HEK293 (cell line): Measurements from ENCODE around the gene ARID1A.

ENCODE experiments used
- AEBP2 ChIP-seq: fragments of 450-650 bp; formaldehyde crosslinking; IDR thresholded peaks from 2 replicates; pipeline ENCODE4 v1.5.1; 2016; ENCODE audit warnings: missing biosample characterization, missing genetic modification characterization, borderline replicate concordance
- ATF2 ChIP-seq: fragments of 450-650 bp; formaldehyde crosslinking; IDR thresholded peaks from 2 replicates; pipeline ENCODE4 v1.5.1; 2016; ENCODE audit warnings: missing biosample characterization, missing genetic modification characterization, low read depth
- GLIS1 ChIP-seq: fragments of 450-650 bp; formaldehyde crosslinking; IDR thresholded peaks from 2 replicates; pipeline ENCODE4 v1.5.1; 2016; ENCODE audit warnings: missing biosample characterization, missing genetic modification characterization
- IKZF3 ChIP-seq: fragments of 450-650 bp; IDR thresholded peaks from 2 replicates; pipeline ENCODE4 v1.5.0; 2018; ENCODE audit warnings: missing biosample characterization, mild to moderate bottlenecking, missing genetic modification characterization, moderate library complexity
- KLF10 ChIP-seq: fragments of 450-650 bp; IDR thresholded peaks from 2 replicates; pipeline ENCODE4 v1.5.1; 2018; ENCODE audit warnings: missing biosample characterization, mild to moderate bottlenecking, missing genetic modification characterization
- KLF16 ChIP-seq: fragments of 450-650 bp; formaldehyde crosslinking; IDR thresholded peaks from 2 replicates; pipeline ENCODE4 v1.5.1; 2017; ENCODE audit warnings: missing biosample characterization, missing genetic modification characterization
- KLF7 ChIP-seq: fragments of 450-650 bp; formaldehyde crosslinking; IDR thresholded peaks from 2 replicates; pipeline ENCODE4 v1.5.1; 2016; ENCODE audit warnings: missing biosample characterization, missing genetic modification characterization, borderline replicate concordance
- PRDM2 ChIP-seq: fragments of 450-650 bp; formaldehyde crosslinking; IDR thresholded peaks from 2 replicates; pipeline ENCODE4 v1.5.1; 2016; ENCODE audit warnings: missing biosample characterization, missing genetic modification characterization, borderline replicate concordance
- SCRT2 ChIP-seq: fragments of 450-650 bp; formaldehyde crosslinking; IDR thresholded peaks from 2 replicates; pipeline ENCODE4 v1.5.1; 2016; ENCODE audit warnings: missing biosample characterization, missing genetic modification characterization
- TRIM28 ChIP-seq: IDR thresholded peaks from 2 replicates; pipeline ENCODE4 v1.6.1; 2011; ENCODE audit warnings: low read length, control low read depth, borderline replicate concordance
- ZBTB48 ChIP-seq: fragments of 450-650 bp; formaldehyde crosslinking; IDR thresholded peaks from 2 replicates; pipeline ENCODE4 v1.5.1; 2016; ENCODE audit warnings: missing biosample characterization, missing genetic modification characterization
- ZNF121 ChIP-seq: fragments of 450-650 bp; formaldehyde crosslinking; IDR thresholded peaks from 2 replicates; pipeline ENCODE4 v1.5.1; 2016; ENCODE audit warnings: missing biosample characterization, missing genetic modification characterization
- ZNF133 ChIP-seq: fragments of 450-650 bp; formaldehyde crosslinking; IDR thresholded peaks from 2 replicates; pipeline ENCODE4 v1.5.1; 2016; ENCODE audit warnings: missing biosample characterization, missing genetic modification characterization
- ZNF175 ChIP-seq: fragments of 450-650 bp; formaldehyde crosslinking; IDR thresholded peaks from 2 replicates; pipeline ENCODE4 v1.5.1; 2016; ENCODE audit warnings: missing biosample characterization, missing genetic modification characterization
- ZNF221 ChIP-seq: fragments of 450-650 bp; formaldehyde crosslinking; IDR thresholded peaks from 2 replicates; pipeline ENCODE4 v1.5.1; 2017; ENCODE audit warnings: missing biosample characterization, missing genetic modification characterization, borderline replicate concordance
- ZNF24 ChIP-seq: fragments of 450-650 bp; formaldehyde crosslinking; IDR thresholded peaks from 2 replicates; pipeline ENCODE4 v1.5.1; 2016; ENCODE audit warnings: missing biosample characterization, missing genetic modification characterization
- ZNF274 ChIP-seq, 2 experiments: fragments of 200-500 bp in 1 of 2; fragments of 450-650 bp in 1 of 2; sonication (Bioruptor generic) in 1 of 2; formaldehyde crosslinking in 1 of 2; IDR thresholded peaks; 2 replicates each; pipeline versions ENCODE4 v1.5.1 to v1.6.1; 2014 to 2016; ENCODE audit warnings: borderline replicate concordance in 1 of 2, inconsistent platforms in 1 of 2, low read length in 1 of 2, missing biosample characterization in 1 of 2, missing genetic modification characterization in 1 of 2
- ZNF292 ChIP-seq: fragments of 450-650 bp; formaldehyde crosslinking; IDR thresholded peaks from 2 replicates; pipeline ENCODE4 v1.5.1; 2016; ENCODE audit warnings: low read depth, missing biosample characterization, missing genetic modification characterization, borderline replicate concordance
- ZNF350 ChIP-seq: fragments of 450-650 bp; formaldehyde crosslinking; IDR thresholded peaks from 2 replicates; pipeline ENCODE4 v1.5.0; 2017; ENCODE audit warnings: missing biosample characterization, mild to moderate bottlenecking, missing genetic modification characterization
- ZNF473 ChIP-seq: fragments of 450-650 bp; formaldehyde crosslinking; IDR thresholded peaks from 2 replicates; pipeline ENCODE4 v1.5.1; 2017; ENCODE audit warnings: missing biosample characterization, missing genetic modification characterization
- ZNF510 ChIP-seq: fragments of 450-650 bp; formaldehyde crosslinking; IDR thresholded peaks from 2 replicates; pipeline ENCODE4 v1.5.1; 2018; ENCODE audit warnings: mild to moderate bottlenecking, missing genetic modification characterization, missing biosample characterization; ENCODE audit not compliant: insufficient replicate concordance
- ZNF521 ChIP-seq: fragments of 450-650 bp; formaldehyde crosslinking; IDR thresholded peaks from 2 replicates; pipeline ENCODE4 v1.5.1; 2017; ENCODE audit warnings: missing biosample characterization, mild to moderate bottlenecking, missing genetic modification characterization
- ZNF530 ChIP-seq: fragments of 450-650 bp; formaldehyde crosslinking; IDR thresholded peaks from 2 replicates; pipeline ENCODE4 v1.5.1; 2016; ENCODE audit warnings: low read depth, missing biosample characterization, missing genetic modification characterization
- ZNF561 ChIP-seq: fragments of 450-650 bp; IDR thresholded peaks from 2 replicates; pipeline ENCODE4 v1.5.1; 2018; ENCODE audit warnings: missing biosample characterization, missing genetic modification characterization, borderline replicate concordance
- ZNF626 ChIP-seq: fragments of 450-650 bp; sonication (Bioruptor Pico); formaldehyde crosslinking; IDR thresholded peaks from 2 replicates; pipeline ENCODE4 v1.5.1; 2018; ENCODE audit warnings: missing biosample characterization, missing genetic modification characterization, inconsistent platforms
- ZNF658 ChIP-seq: fragments of 450-650 bp; formaldehyde crosslinking; IDR thresholded peaks from 2 replicates; pipeline ENCODE4; 2016; ENCODE audit warnings: missing biosample characterization, missing genetic modification characterization
- ZNF776 ChIP-seq: fragments of 450-650 bp; formaldehyde crosslinking; IDR thresholded peaks from 2 replicates; pipeline ENCODE4 v1.5.0; 2017; ENCODE audit warnings: missing biosample characterization, missing genetic modification characterization, borderline replicate concordance
- ZNF777 ChIP-seq: fragments of 450-650 bp; formaldehyde crosslinking; IDR thresholded peaks from 2 replicates; pipeline ENCODE4 v1.5.1; 2017; ENCODE audit warnings: missing biosample characterization, missing genetic modification characterization, borderline replicate concordance
- ZNF791 ChIP-seq: fragments of 450-650 bp; formaldehyde crosslinking; IDR thresholded peaks from 2 replicates; pipeline ENCODE4 v1.5.1; 2016; ENCODE audit warnings: missing biosample characterization, missing genetic modification characterization
- ZNF792 ChIP-seq: fragments of 450-650 bp; formaldehyde crosslinking; IDR thresholded peaks from 2 replicates; pipeline ENCODE4 v1.5.1; 2016; ENCODE audit warnings: missing biosample characterization, missing genetic modification characterization
- ZXDB ChIP-seq: fragments of 450-650 bp; formaldehyde crosslinking; IDR thresholded peaks from 2 replicates; pipeline ENCODE4 v1.5.1; 2016; ENCODE audit warnings: missing biosample characterization, missing genetic modification characterization

The ARID1A gene

GRCh38 chr1:26697978-26698849 lies 2.4 kb downstream of the ARID1A start (continued):
- TF ChIP-seq ZXDB (tag by site-specific recombination) (peak; percentile 94), IKZF3 (tag by site-specific recombination) (peak; percentile 95), ZNF292 (tag by site-specific recombination) (no peak), ZNF626 (tag by site-specific recombination) (no peak), GLIS1 (tag by site-specific recombination) (peak; percentile 66), ZNF530 (tag by site-specific recombination) (no peak), AEBP2 (tag by site-specific recombination) (no peak), ZNF658 (no peak), ZNF791 (tag by site-specific recombination) (no peak), PRDM2 (no peak), ZNF561 (tag by site-specific recombination) (peak; percentile 68), ZNF776 (tag by site-specific recombination) (no peak), ZNF473 (tag by site-specific recombination) (no peak), ATF2 (tag by site-specific recombination) (peak; percentile 99), KLF16 (tag by site-specific recombination) (peak; percentile 13; the same call in 1 of the 2 replicates), ZNF121 (tag by site-specific recombination) (peak; percentile 71; the same call in 1 of the 2 replicates), ZNF133 (tag by site-specific recombination) (no peak), TRIM28 (peak; percentile 99), KLF10 (tag by site-specific recombination) (peak; percentile 90), ZNF350 (no peak), ZNF175 (tag by site-specific recombination) (no peak), SCRT2 (tag by site-specific recombination) (peak; percentile 53), KLF7 (no peak), ZNF521 (no peak), ZNF221 (tag by site-specific recombination) (no peak), ZNF777 (tag by site-specific recombination) (no peak), ZNF24 (peak; percentile 96), ZBTB48 (peak; percentile 15; the same call in 1 of the 2 replicates), ZNF510 (tag by site-specific recombination) (no peak), ZNF274 (IDR thresholded peaks at IDR 0.05; ENCODE audit: low read length) (no peak), ZNF274 (tag by site-specific recombination; IDR thresholded peaks at IDR 0.05; ENCODE audit: borderline replicate concordance) (no peak), ZNF792 (tag by site-specific recombination) (no peak)
